CD4-positive, alpha-beta T cell (primary cell): ENCODE data around the gene MAGEB5. TPM values are rescaled to one million over a fixed set of nuclear protein-coding genes. Genes with fewer than 3 reads are reported as not detected.

Source experiments
- ATAC-seq: fragments of 200-7000 bp; cut with Tn5 transposase; one replicate; pipeline ENCODE4 v1.10.0; 2022; ENCODE audit warnings: mild to moderate bottlenecking; ENCODE audit not compliant: poor library complexity
- CTCF ChIA-PET: fragments of 350-600 bp; sonication (Branson Sonifier 250); formaldehyde crosslinking; loops from one replicate; lab custom pipeline; 2021; ENCODE audit warnings: antibody characterized with exemption, inconsistent platforms; lab: Charles Lee
- POLR2A ChIA-PET: fragments of 350-600 bp; sonication (Branson Sonifier 250); formaldehyde crosslinking; loops from one replicate; lab custom pipeline; 2021; ENCODE audit warnings: antibody characterized with exemption, inconsistent platforms; lab: Charles Lee
- DNase-seq, 14 experiments: peaks; one replicate each; pipeline ENCODE4 v3.0.0-alpha.2; 2013 to 2020; ENCODE audit warnings: mixed read lengths in 2 of 14
- H3K27ac ChIP-seq, 2 donors: one replicate each; pipeline versions ENCODE4 v1.5.1 to v1.7.0; 2013; ENCODE audit warnings: low read length in 2 of 2, low read depth in 1 of 2, mild to moderate bottlenecking in 1 of 2
- H3K27me3 ChIP-seq, 2 experiments: 1 replicate in 1 of 2; 2 replicates in 1 of 2; pipeline versions ENCODE4 v1.6.1 to v1.7.0; 2013; ENCODE audit warnings: low read length in 2 of 2, control low read depth in 1 of 2, mild to moderate bottlenecking in 1 of 2, moderate library complexity in 1 of 2; ENCODE audit not compliant: insufficient read depth in 2 of 2, control insufficient read depth in 1 of 2
- H3K36me3 ChIP-seq: one replicate; pipeline ENCODE4 v1.6.1; 2013; ENCODE audit warnings: low read length, control low read depth; ENCODE audit not compliant: insufficient read depth
- H3K4me1 ChIP-seq: one replicate; pipeline ENCODE4 v1.6.1; 2013; ENCODE audit warnings: low read length, control low read depth; ENCODE audit not compliant: insufficient read depth
- H3K4me3 ChIP-seq: one replicate; pipeline ENCODE4 v1.5.1; 2013; ENCODE audit warnings: mild to moderate bottlenecking, low read length, moderate library complexity
- H3K9me3 ChIP-seq, 2 experiments: 1 replicate in 1 of 2; 2 replicates in 1 of 2; pipeline versions ENCODE4 v1.6.1 to v1.7.0; 2013; ENCODE audit warnings: low read length in 2 of 2, mild to moderate bottlenecking in 2 of 2, control low read depth in 1 of 2, moderate library complexity in 1 of 2; ENCODE audit not compliant: control insufficient read depth in 1 of 2, insufficient read depth in 1 of 2
- H3K27ac Mint-ChIP-seq: one replicate; pipeline ENCODE4 v1.8.0; 2020; ENCODE audit warnings: mixed read lengths
- H3K27me3 Mint-ChIP-seq: one replicate; pipeline ENCODE4 v1.8.0; 2021; ENCODE audit warnings: mixed read lengths
- H3K36me3 Mint-ChIP-seq: one replicate; pipeline ENCODE4 v1.8.0; 2021; ENCODE audit warnings: low read depth, mixed read lengths
- H3K4me1 Mint-ChIP-seq: one replicate; pipeline ENCODE4 v1.8.0; 2021; ENCODE audit warnings: low read depth, mixed read lengths
- H3K4me3 Mint-ChIP-seq: one replicate; pipeline ENCODE4 v1.8.0; 2020; ENCODE audit warnings: mild to moderate bottlenecking, mixed read lengths
- H3K9me3 Mint-ChIP-seq: one replicate; pipeline ENCODE4 v1.8.0; 2020; ENCODE audit warnings: mixed read lengths
- CTCF ChIP-seq: fragments of 200-600 bp; IDR thresholded peaks from one replicate; pipeline ENCODE4 v1.8.0; 2022; ENCODE audit warnings: antibody characterized with exemption, mild to moderate bottlenecking
- intact Hi-C, 2 experiments: fragments of 100-400 bp; cut with DNase I in 1 of 2; cut with micrococcal nuclease in 1 of 2; formaldehyde crosslinking; loops; one replicate each; pipeline versions ENCODE4 v1.15.1 to v1.9.0; 2023 to 2025; cut with DNase I, micrococcal nuclease
- total RNA-seq, 174 experiments: library from RNA in 2 of 174; stranded (reverse) in 2 of 174; gene quantifications; one replicate each; pipeline ENCODE4 v1.2.3 and lab custom pipeline; 2021 to 2026

The MAGEB5 gene
- total RNA-seq, 2 experiments from 2014 or later: not detected

GRCh38 chrX:26253526-26253925 lies 37.6 kb downstream of the MAGEB5 start:
- Histone ChIP-seq H3K27me3 (no peaks in the 10 kb centered on the region), H3K4me3 (no peak overlapping the region), H3K9me3 (peaks cover 0 to 3% of the 10 kb centered on the region in 2 experiments), H3K27ac (no peak overlapping the region), H3K4me1 (no peaks in the 10 kb centered on the region), H3K36me3 (no peaks in the 10 kb centered on the region)
- Mint-ChIP-seq H3K27ac (no peak overlapping the region), H3K4me3 (no peak overlapping the region), H3K9me3 (no peaks in the 10 kb centered on the region), H3K36me3 (no peaks in the 10 kb centered on the region), H3K27me3 (no peaks in the 10 kb centered on the region), H3K4me1 (no peaks in the 10 kb centered on the region)
- intact Hi-C loops: no loop called here
- POLR2A ChIA-PET: no interaction called here
- no peak for TF ChIP-seq CTCF
- no peak for DNase-seq
- CTCF ChIA-PET: no interaction called here
- ATAC-seq: no peak

GRCh38 chrX:26254436-26254835 lies 38.5 kb downstream of the MAGEB5 start:
- no peak overlapping the region for H3K27ac Mint-ChIP-seq
- H3K9me3 Mint-ChIP-seq: no peaks in the 10 kb centered on the region
- no peak for TF ChIP-seq CTCF
- Histone ChIP-seq H3K4me3 (no peak overlapping the region), H3K36me3 (no peaks in the 10 kb centered on the region), H3K4me1 (no peaks in the 10 kb centered on the region), H3K27ac (no peak overlapping the region), H3K9me3 (peaks cover 0 to 3% of the 10 kb centered on the region in 2 experiments), H3K27me3 (no peaks in the 10 kb centered on the region)
- DNase-seq (no peak), ATAC-seq (no peak)
- CTCF ChIA-PET: no interaction called here
- no peaks in the 10 kb centered on the region for H3K36me3 Mint-ChIP-seq
- H3K4me3 Mint-ChIP-seq: no peak overlapping the region
- H3K4me1 Mint-ChIP-seq: no peaks in the 10 kb centered on the region
- intact Hi-C loops: no loop called here
- POLR2A ChIA-PET: no interaction called here
- H3K27me3 Mint-ChIP-seq: no peaks in the 10 kb centered on the region

- Histone ChIP-seq H3K36me3 (no peaks in the 10 kb centered on the region), H3K27me3 (no peaks in the 10 kb centered on the region), H3K4me1 (no peaks in the 10 kb centered on the region), H3K4me3 (no peak overlapping the region), H3K9me3 (peaks cover 0 to under 1% of the 10 kb centered on the region in 2 experiments), H3K27ac (no peak overlapping the region)
- Mint-ChIP-seq H3K36me3 (no peaks in the 10 kb centered on the region), H3K9me3 (peaks cover 2% of the 10 kb centered on the region), H3K4me3 (no peak overlapping the region), H3K27me3 (no peaks in the 10 kb centered on the region), H3K4me1 (no peaks in the 10 kb centered on the region), H3K27ac (no peak overlapping the region)
- ATAC-seq (no peak), DNase-seq (no peak)
- CTCF ChIA-PET: no interaction called here
- intact Hi-C loops: no loop called here
- TF ChIP-seq CTCF: no peak
- POLR2A ChIA-PET: no interaction called here
Observed at GRCh38 chrX:26262121-26262523, 46.2 kb downstream of the MAGEB5 start.

Other genes starting within 250 kb of the MAGEB5 start
- not detected for gene MAGEB18, start 77.8 kb upstream of the MAGEB5 start, total RNA-seq
- gene MAGEB6B, start 55.6 kb upstream of the MAGEB5 start, total RNA-seq: not detected
- gene MAGEB6, start 23.7 kb upstream of the MAGEB5 start, total RNA-seq: not detected